Measurements from ENCODE around the gene THEMIS.
"Not testable (repeated sequence)": the region's sequence is repeated elsewhere in the genome, so short reads cannot be mapped to it uniquely, and the experiment has no call there.

DNA sequence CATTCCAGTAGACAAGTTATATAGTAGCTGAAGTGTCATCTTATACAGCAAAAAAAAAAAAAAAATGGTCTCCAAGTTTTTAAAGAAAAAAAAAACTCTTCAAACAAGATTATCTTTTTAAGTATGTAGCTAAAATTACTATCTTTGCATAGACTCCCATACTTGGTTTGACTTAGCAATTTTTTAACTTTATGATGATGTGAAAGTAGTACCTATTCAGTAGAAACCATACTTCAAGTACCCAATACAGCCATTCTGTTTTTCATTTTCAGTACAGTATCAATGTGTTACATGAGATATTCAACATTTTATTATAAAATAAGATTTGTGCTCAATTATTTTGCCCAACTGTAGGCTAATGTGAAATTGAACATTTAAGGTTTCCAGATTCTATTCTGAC lies 18.9 kb downstream of the THEMIS start:
- TF ChIP-seq CTCF (IDR thresholded peaks at IDR 0.05); EP300 (IDR thresholded peaks at IDR 0.05; ENCODE audit: low read depth); POLR2A (IDR thresholded peaks at IDR 0.05): not testable (repeated sequence)
